HepG2 (cell line): ENCODE data around the gene RTN4RL2. TPM values are rescaled to one million over a fixed set of nuclear protein-coding genes. Genes with fewer than 3 reads are reported as not detected.

ENCODE experiments used
- ATAC-seq: fragments of 200-7000 bp; cut with Tn5 transposase; 3 replicates; pipeline ENCODE4 v1.9.1; 2020; ENCODE audit warnings: mild to moderate bottlenecking, moderate library complexity
- BruUV-seq: library from RNA; stranded (reverse); fragments of 400-500 nt; replicated peaks from 2 replicates; lab custom pipeline; 2021; lab: Mats Ljungman, UMichigan
- CTCF ChIA-PET: fragments of 300-600 bp; formaldehyde crosslinking; extraction: SDS; loops from one replicate; lab custom pipeline; 2021; ENCODE audit warnings: low total read pairs, inconsistent platforms, low intra/inter-chr PET ratio; lab: Yijun Ruan, JAX
- POLR2A ChIA-PET: fragments of 350-600 bp; sonication (Branson Sonifier 250); formaldehyde crosslinking; loops from one replicate; lab custom pipeline; 2020; ENCODE audit warnings: antibody characterized with exemption, inconsistent platforms; lab: Yijun Ruan, JAX
- DNase-seq: peaks from one replicate; pipeline ENCODE4 v3.0.0-alpha.2; 2015; ENCODE audit warnings: low spot score
- FAIRE-seq: peaks from 3 replicates; lab custom pipeline; 2011; peaks lifted over from hg19 to GRCh38; lab: Jason Lieb, UNC
- H2AFZ ChIP-seq: one replicate; pipeline ENCODE4 v1.6.1; 2011; ENCODE audit warnings: low read length, inconsistent platforms
- H3K27ac ChIP-seq: fragments of 300-600 bp; 3 replicates; pipeline ENCODE4 v1.8.0; 2011; ENCODE audit warnings: mixed run types, mild to moderate bottlenecking, mixed read lengths, low read length, inconsistent platforms; ENCODE audit not compliant: insufficient read depth; ENCODE audit errors: extremely low read length
- H3K27me3 ChIP-seq, 2 experiments: fragments of 200-600 bp in 1 of 2; 2 replicates in 1 of 2; 3 replicates in 1 of 2; pipeline versions ENCODE4 v1.6.0 to v1.8.0; 2011; ENCODE audit warnings: low read length in 2 of 2, mild to moderate bottlenecking in 2 of 2, moderate library complexity in 2 of 2, inconsistent platforms in 1 of 2; ENCODE audit not compliant: insufficient read depth in 2 of 2, control insufficient read depth in 1 of 2
- H3K36me3 ChIP-seq, 2 experiments: fragments of 200-600 bp in 1 of 2; replicated peaks in 1 of 2; 2 replicates in 1 of 2; 3 replicates in 1 of 2; pipeline versions ENCODE4 v1.5.1 to v1.8.0; 2011; ENCODE audit warnings: low read length in 2 of 2, inconsistent platforms in 1 of 2; ENCODE audit not compliant: insufficient read depth in 2 of 2, control insufficient read depth in 1 of 2
- H3K4me1 ChIP-seq: 2 replicates; pipeline ENCODE4 v1.5.1; 2012; ENCODE audit warnings: low read length, inconsistent platforms; ENCODE audit not compliant: insufficient read depth
- H3K4me2 ChIP-seq: 2 replicates; pipeline ENCODE4 v1.6.0; 2011; ENCODE audit warnings: low read depth, low read length, inconsistent platforms
- H3K4me3 ChIP-seq, 3 experiments: fragments of 200-600 bp in 1 of 3; sonication (generic), shearing (Covaris generic) in 1 of 3; replicated peaks in 1 of 3; 2 replicates each; pipeline ENCODE4 v1.5.1; 2011 to 2016; ENCODE audit warnings: low read length in 3 of 3, inconsistent platforms in 2 of 3, low read depth in 2 of 3, mild to moderate bottlenecking in 2 of 3, control low read depth in 1 of 3, mixed read lengths in 1 of 3; ENCODE audit not compliant: insufficient read depth in 1 of 3
- H3K79me2 ChIP-seq: one replicate; pipeline ENCODE4 v1.6.1; 2011; ENCODE audit warnings: low read length, inconsistent platforms; ENCODE audit not compliant: insufficient read depth
- H3K9ac ChIP-seq: 2 replicates; pipeline ENCODE4 v1.6.0; 2011; ENCODE audit warnings: mild to moderate bottlenecking, low read depth, low read length, inconsistent platforms; ENCODE audit not compliant: insufficient read depth
- H3K9me3 ChIP-seq: 2 replicates; pipeline ENCODE4 v1.5.1; 2012; ENCODE audit warnings: mild to moderate bottlenecking, low read length
- H4K20me1 ChIP-seq: 2 replicates; pipeline ENCODE4 v1.6.0; 2011; ENCODE audit warnings: inconsistent platforms, mild to moderate bottlenecking, low read length, moderate library complexity; ENCODE audit not compliant: insufficient read depth
- AGO2 ChIP-seq: fragments of 200-400 bp; formaldehyde crosslinking; optimal IDR thresholded peaks from 2 replicates; pipeline ENCODE3; 2017; ENCODE audit warnings: mild to moderate bottlenecking, low read depth, low read length, moderate library complexity
- POLR2G ChIP-seq: fragments of 200-400 bp; formaldehyde crosslinking; IDR thresholded peaks from 2 replicates; pipeline ENCODE4 v1.6.1; 2018; ENCODE audit warnings: mild to moderate bottlenecking, low read depth, low read length, moderate library complexity
- RBFOX2 ChIP-seq: fragments of 200-400 bp; formaldehyde crosslinking; IDR thresholded peaks from 2 replicates; pipeline ENCODE4 v1.6.1; 2017; ENCODE audit warnings: low read depth, mild to moderate bottlenecking, low read length
- ZNF678 ChIP-seq: sonication (generic); formaldehyde crosslinking; IDR thresholded peaks from 2 replicates; pipeline ENCODE4 v1.4.0; 2020; ENCODE audit warnings: mild to moderate bottlenecking, missing genetic modification reagents
- WGBS: methylation state at CpG from one replicate; pipeline ENCODE4 v1.1.6; 2017; ENCODE audit warnings: low lambda C conversion rate; 5-methylcytosine and 5-hydroxymethylcytosine counted together
- in situ Hi-C: cut with HindIII; loops from 2 replicates; pipeline ENCODE4 v1.10.0; 2017; ENCODE audit warnings: low pct_unique_long_range_greater_than_20kb; ENCODE audit not compliant: extremely low pct_ligation_motif_present
- intact Hi-C: fragments of 100-400 bp; cut with micrococcal nuclease; formaldehyde crosslinking; loops from one replicate; pipeline ENCODE4 v1.10.0; 2022; ENCODE audit not compliant: unreplicated experiment
- polyA plus RNA-seq, 8 experiments: library from polyadenylated mRNA; depleted of rRNA in 3 of 8; stranded (reverse) in 7 of 8; unstranded in 1 of 8; fragments of >200 nt; fragmentation: Illumina TruSeq in 4 of 8; extraction: Trizol in 4 of 8; gene quantifications; 2 replicates each; pipeline versions ENCODE4 v1.2.1 to v1.2.3, GENCODE V29; 2011 to 2016; ENCODE audit warnings: low read depth in 4 of 8, missing spikeins in 1 of 8, mixed read lengths in 1 of 8; ENCODE audit not compliant: insufficient read depth in 1 of 8
- total RNA-seq, 5 experiments: library from RNA; depleted of rRNA; stranded (reverse); fragments of >200 nt; fragmentation: Illumina TruSeq; extraction: Trizol; gene quantifications; 2 replicates each; pipeline ENCODE4 v1.2.3, GENCODE V29; 2016; ENCODE audit warnings: low read depth in 1 of 5
- TF ChIP-seq, protein P1 (sequence below): sonication (generic); formaldehyde crosslinking; IDR thresholded peaks from 2 replicates; pipeline ENCODE4 v1.5.0; 2020; ENCODE audit warnings: mild to moderate bottlenecking, missing genetic modification reagents, borderline replicate concordance

The RTN4RL2 gene
- total and polyA plus RNA-seq, 2 of the 13 experiments (the other 11 are each of a cell fraction or from before 2014, with no cell fraction given), result 1.3 to 4.3 TPM

DNA sequence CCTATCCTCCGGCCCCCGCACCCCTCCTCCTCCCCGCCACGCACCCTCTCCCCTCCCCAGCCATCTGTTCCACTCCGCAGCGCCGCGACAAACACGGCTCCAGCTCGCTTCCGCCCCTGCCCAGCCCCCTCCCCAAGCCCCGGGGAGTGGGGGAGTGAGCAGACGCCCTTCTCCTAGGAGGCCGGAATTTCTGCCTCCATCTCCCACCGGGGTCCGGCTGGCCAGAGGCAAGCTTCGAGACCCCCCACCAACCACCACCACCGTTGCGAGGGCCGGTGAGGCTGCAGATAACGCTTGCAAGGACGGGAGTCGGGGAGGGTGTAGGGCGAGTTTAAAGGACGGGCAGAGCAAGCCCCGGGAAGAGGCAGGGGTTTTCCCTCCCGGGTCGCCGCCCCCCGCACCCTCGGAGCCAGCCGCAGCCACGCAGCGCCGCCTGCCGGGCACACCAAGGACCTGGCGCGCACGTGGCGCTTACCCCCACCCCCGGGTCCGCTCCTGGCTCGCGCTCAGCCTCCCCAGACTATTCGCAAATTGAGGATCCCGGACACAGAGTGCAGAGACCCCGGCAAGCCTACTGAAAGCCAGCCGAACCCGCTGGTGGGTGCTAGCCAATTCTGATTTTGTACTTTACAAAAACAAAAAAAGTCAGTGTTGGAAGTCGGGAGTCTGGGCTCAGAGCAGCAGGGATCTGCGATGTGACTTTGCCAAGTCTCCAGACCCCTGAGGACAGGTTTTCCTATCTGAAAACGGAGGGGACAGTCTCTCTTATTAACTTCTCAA, 22.6 kb downstream of the RTN4RL2 start:
- FAIRE-seq (no peak), ATAC-seq (no peak), DNase-seq (no peak)
- no peak overlapping the region for H3K9ac ChIP-seq
- H3K4me2 ChIP-seq, result no peak overlapping the region
- CTCF ChIA-PET, result no interaction called here
- no peaks in the 10 kb centered on the region for H4K20me1 ChIP-seq
- no peak overlapping the region for H2AFZ ChIP-seq
- intact Hi-C loops, result no loop called here
- peaks cover 25% of the 10 kb centered on the region for H3K4me1 ChIP-seq
- POLR2A ChIA-PET, result interaction anchor here (1.0 to 1.8 kb wide), 3 partner anchors 10 to 32 kb away, joined by 3 to 4 read pairs (median 4); partner anchors contain the start of gene SLC43A1
- H3K27me3 ChIP-seq, result no peaks in the 10 kb centered on the region
- H3K9me3 ChIP-seq, result no peaks in the 10 kb centered on the region
- WGBS, result 96% methylated on average over 51 of the region's 52 CpGs
- H3K27ac ChIP-seq, result no peak overlapping the region
- no peak overlapping the region for H3K4me3 ChIP-seq
- peaks cover 23 to 44% of the 10 kb centered on the region in 2 experiments for H3K36me3 ChIP-seq
- in situ Hi-C loops, result no loop called here
- TF ChIP-seq POLR2G (peak; percentile 3; the same call in 1 of the 2 replicates), ZNF678 (CRISPR knock-in tag) (no peak), AGO2 (peak; percentile 91), RBFOX2 (0 out of 2 replicates have a peak, but pooled peaks have one; percentile 35)
- TF ChIP-seq, protein P1, sequence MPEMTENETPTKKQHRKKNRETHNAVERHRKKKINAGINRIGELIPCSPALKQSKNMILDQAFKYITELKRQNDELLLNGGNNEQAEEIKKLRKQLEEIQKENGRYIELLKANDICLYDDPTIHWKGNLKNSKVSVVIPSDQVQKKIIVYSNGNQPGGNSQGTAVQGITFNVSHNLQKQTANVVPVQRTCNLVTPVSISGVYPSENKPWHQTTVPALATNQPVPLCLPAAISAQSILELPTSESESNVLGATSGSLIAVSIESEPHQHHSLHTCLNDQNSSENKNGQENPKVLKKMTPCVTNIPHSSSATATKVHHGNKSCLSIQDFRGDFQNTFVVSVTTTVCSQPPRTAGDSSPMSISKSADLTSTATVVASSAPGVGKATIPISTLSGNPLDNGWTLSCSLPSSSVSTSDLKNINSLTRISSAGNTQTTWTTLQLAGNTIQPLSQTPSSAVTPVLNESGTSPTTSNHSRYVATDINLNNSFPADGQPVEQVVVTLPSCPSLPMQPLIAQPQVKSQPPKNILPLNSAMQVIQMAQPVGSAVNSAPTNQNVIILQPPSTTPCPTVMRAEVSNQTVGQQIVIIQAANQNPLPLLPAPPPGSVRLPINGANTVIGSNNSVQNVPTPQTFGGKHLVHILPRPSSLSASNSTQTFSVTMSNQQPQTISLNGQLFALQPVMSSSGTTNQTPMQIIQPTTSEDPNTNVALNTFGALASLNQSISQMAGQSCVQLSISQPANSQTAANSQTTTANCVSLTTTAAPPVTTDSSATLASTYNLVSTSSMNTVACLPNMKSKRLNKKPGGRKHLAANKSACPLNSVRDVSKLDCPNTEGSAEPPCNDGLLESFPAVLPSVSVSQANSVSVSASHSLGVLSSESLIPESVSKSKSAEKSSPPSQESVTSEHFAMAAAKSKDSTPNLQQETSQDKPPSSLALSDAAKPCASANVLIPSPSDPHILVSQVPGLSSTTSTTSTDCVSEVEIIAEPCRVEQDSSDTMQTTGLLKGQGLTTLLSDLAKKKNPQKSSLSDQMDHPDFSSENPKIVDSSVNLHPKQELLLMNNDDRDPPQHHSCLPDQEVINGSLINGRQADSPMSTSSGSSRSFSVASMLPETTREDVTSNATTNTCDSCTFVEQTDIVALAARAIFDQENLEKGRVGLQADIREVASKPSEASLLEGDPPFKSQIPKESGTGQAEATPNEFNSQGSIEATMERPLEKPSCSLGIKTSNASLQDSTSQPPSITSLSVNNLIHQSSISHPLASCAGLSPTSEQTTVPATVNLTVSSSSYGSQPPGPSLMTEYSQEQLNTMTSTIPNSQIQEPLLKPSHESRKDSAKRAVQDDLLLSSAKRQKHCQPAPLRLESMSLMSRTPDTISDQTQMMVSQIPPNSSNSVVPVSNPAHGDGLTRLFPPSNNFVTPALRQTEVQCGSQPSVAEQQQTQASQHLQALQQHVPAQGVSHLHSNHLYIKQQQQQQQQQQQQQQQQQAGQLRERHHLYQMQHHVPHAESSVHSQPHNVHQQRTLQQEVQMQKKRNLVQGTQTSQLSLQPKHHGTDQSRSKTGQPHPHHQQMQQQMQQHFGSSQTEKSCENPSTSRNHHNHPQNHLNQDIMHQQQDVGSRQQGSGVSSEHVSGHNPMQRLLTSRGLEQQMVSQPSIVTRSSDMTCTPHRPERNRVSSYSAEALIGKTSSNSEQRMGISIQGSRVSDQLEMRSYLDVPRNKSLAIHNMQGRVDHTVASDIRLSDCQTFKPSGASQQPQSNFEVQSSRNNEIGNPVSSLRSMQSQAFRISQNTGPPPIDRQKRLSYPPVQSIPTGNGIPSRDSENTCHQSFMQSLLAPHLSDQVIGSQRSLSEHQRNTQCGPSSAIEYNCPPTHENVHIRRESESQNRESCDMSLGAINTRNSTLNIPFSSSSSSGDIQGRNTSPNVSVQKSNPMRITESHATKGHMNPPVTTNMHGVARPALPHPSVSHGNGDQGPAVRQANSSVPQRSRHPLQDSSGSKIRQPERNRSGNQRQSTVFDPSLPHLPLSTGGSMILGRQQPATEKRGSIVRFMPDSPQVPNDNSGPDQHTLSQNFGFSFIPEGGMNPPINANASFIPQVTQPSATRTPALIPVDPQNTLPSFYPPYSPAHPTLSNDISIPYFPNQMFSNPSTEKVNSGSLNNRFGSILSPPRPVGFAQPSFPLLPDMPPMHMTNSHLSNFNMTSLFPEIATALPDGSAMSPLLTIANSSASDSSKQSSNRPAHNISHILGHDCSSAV (CRISPR knock-in tag), result no peak
- BruUV-seq, result no TSS peak
- H3K79me2 ChIP-seq, result no peaks in the 10 kb centered on the region
